K562 (cell line): ENCODE results near the gene RFNG. TPM values are rescaled to one million over a fixed set of nuclear protein-coding genes. Genes with fewer than 3 reads are reported as not detected.

Experiments
- CBFA2T3 ChIP-seq: fragments of 450-650 bp; IDR thresholded peaks from 2 replicates; pipeline ENCODE4 v1.6.1; 2017
- CREB1 ChIP-seq, 2 experiments: sonication (generic) in 1 of 2; formaldehyde crosslinking in 1 of 2; IDR thresholded peaks; 2 replicates each; pipeline versions ENCODE4 v1.6.1 to v1.8.0; 2012 to 2022; ENCODE audit warnings: inconsistent platforms in 1 of 2, mild to moderate bottlenecking in 1 of 2, missing genetic modification reagents in 1 of 2, moderate library complexity in 1 of 2
- CREM ChIP-seq: IDR thresholded peaks from 2 replicates; pipeline ENCODE4 v1.6.1; 2014; ENCODE audit warnings: antibody characterized with exemption, low read depth
- CUX1 ChIP-seq: fragments of 200-800 bp; sonication (Bioruptor generic); IDR thresholded peaks from 2 replicates; pipeline ENCODE4 v1.6.1; 2016; ENCODE audit warnings: missing genetic modification characterization, missing compliant biosample characterization
- GABPA ChIP-seq: fragments of 200-800 bp; sonication (Bioruptor generic); conservative IDR thresholded peaks from 2 replicates; pipeline ENCODE4 v1.6.1; 2016; ENCODE audit warnings: low read depth, missing genetic modification characterization, missing compliant biosample characterization
- GATAD2B ChIP-seq: fragments of 450-650 bp; IDR thresholded peaks from 2 replicates; pipeline ENCODE4 v1.6.1; 2017; ENCODE audit warnings: mild to moderate bottlenecking, borderline replicate concordance
- PHF20 ChIP-seq: fragments of 450-650 bp; IDR thresholded peaks from 2 replicates; pipeline ENCODE4 v1.6.1; 2018; ENCODE audit not compliant: partially characterized antibody
- RBM25 ChIP-seq: fragments of 200-400 bp; formaldehyde crosslinking; IDR thresholded peaks from 2 replicates; pipeline ENCODE4 v1.6.1; 2018; ENCODE audit warnings: low read length, low read depth, moderate library complexity; ENCODE audit not compliant: severe bottlenecking
- SLC30A9 ChIP-seq: fragments of 250-450 bp; sonication (Bioruptor Pico); IDR thresholded peaks from 2 replicates; pipeline ENCODE4 v1.8.0; 2022; ENCODE audit warnings: mild to moderate bottlenecking, moderate library complexity
- THAP7 ChIP-seq: fragments of 250-450 bp; sonication (Bioruptor Pico); IDR thresholded peaks from 2 replicates; pipeline ENCODE4 v1.5.0; 2021
- ZNF311 ChIP-seq: fragments of 250-450 bp; sonication (Bioruptor Pico); IDR thresholded peaks from 2 replicates; pipeline ENCODE4 v1.4.0; 2020; ENCODE audit warnings: mild to moderate bottlenecking, moderate library complexity
- ZNF449 ChIP-seq: fragments of 250-450 bp; sonication (Bioruptor Pico); IDR thresholded peaks from 2 replicates; pipeline ENCODE4 v1.8.0; 2022; ENCODE audit warnings: moderate library complexity, mild to moderate bottlenecking, inconsistent platforms
- polyA plus RNA-seq, 8 experiments: library from polyadenylated mRNA; depleted of rRNA in 4 of 8; stranded (reverse) in 5 of 8; unstranded in 3 of 8; fragments of >200 nt; fragmentation: Nextera tagmentation in 2 of 8; fragmentation: Illumina TruSeq in 1 of 8; extraction: Ambion mirVana in 2 of 8; extraction: Trizol in 1 of 8; gene quantifications; 2 replicates each; pipeline versions ENCODE4 v1.2.1 to v1.2.3, GENCODE V29; 2011 to 2014; ENCODE audit warnings: inconsistent platforms in 1 of 8, missing spikeins in 1 of 8
- total RNA-seq, 7 experiments: library from RNA; depleted of rRNA in 6 of 7; stranded (reverse); fragments of >200 nt in 6 of 7; fragmentation: Illumina TruSeq in 2 of 7; extraction: Trizol in 2 of 7; gene quantifications; 2 replicates each; pipeline versions ENCODE4 v1.2.1 to v1.2.3, GENCODE V29; 2011 to 2021; ENCODE audit warnings: low replicate concordance in 1 of 7
- TF ChIP-seq, protein P1 (sequence below): IDR thresholded peaks from 2 replicates; pipeline ENCODE4 v1.6.1; 2011; ENCODE audit warnings: borderline replicate concordance, low read depth, mild to moderate bottlenecking, moderate library complexity, low read length; ENCODE audit not compliant: insufficient read depth, poor library complexity, severe bottlenecking

Gene RFNG
- total and polyA plus RNA-seq, 9 of the 15 experiments (the other 6 are each of a cell fraction or from before 2014, with no cell fraction given): 0.32 to 32.8 (median 9.5) TPM

GRCh38 chr17:82098169-82098938 lies 46.7 kb upstream of the RFNG start, which contains the start of gene FASN (continued):
- TF ChIP-seq, protein P1, sequence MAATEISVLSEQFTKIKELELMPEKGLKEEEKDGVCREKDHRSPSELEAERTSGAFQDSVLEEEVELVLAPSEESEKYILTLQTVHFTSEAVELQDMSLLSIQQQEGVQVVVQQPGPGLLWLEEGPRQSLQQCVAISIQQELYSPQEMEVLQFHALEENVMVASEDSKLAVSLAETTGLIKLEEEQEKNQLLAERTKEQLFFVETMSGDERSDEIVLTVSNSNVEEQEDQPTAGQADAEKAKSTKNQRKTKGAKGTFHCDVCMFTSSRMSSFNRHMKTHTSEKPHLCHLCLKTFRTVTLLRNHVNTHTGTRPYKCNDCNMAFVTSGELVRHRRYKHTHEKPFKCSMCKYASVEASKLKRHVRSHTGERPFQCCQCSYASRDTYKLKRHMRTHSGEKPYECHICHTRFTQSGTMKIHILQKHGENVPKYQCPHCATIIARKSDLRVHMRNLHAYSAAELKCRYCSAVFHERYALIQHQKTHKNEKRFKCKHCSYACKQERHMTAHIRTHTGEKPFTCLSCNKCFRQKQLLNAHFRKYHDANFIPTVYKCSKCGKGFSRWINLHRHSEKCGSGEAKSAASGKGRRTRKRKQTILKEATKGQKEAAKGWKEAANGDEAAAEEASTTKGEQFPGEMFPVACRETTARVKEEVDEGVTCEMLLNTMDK: peak; percentile 64
- TF ChIP-seq CREB1 (IDR thresholded peaks at IDR 0.05): peak; percentile 74
- TF ChIP-seq CREB1 (CRISPR knock-in tag; IDR thresholded peaks at IDR 0.05): peak; percentile 66
- peak; percentile 92 for TF ChIP-seq GABPA (tag)
- TF ChIP-seq GATAD2B: peak; percentile 90
- TF ChIP-seq ZNF311 (CRISPR knock-in tag): no peak
- TF ChIP-seq PHF20: no peak
- TF ChIP-seq CREM: peak; percentile 58
- no peak for TF ChIP-seq SLC30A9 (CRISPR knock-in tag)
- TF ChIP-seq ZNF449 (CRISPR knock-in tag): no peak
- TF ChIP-seq CUX1 (CRISPR knock-in tag): peak; percentile 36; the same call in 1 of the 2 replicates
- TF ChIP-seq CBFA2T3: no peak
- TF ChIP-seq RBM25: peak; percentile 100
- no peak for TF ChIP-seq THAP7 (CRISPR knock-in tag)
